ENCODE measurements around the gene LNP1. TPM values are rescaled to one million over a fixed set of nuclear protein-coding genes. Genes with fewer than 3 reads are reported as not detected.

The LNP1 gene
- total and polyA plus RNA-seq, 2 of the 13 experiments (the other 11 are each of a cell fraction or from before 2014, with no cell fraction given): 3.6 to 7.0 TPM

- TF ChIP-seq HHEX (CRISPR knock-in tag; IDR thresholded peaks at IDR 0.05) (no peak), ZNF431 (CRISPR knock-in tag; IDR thresholded peaks at IDR 0.05; ENCODE audit: borderline replicate concordance, low read depth) (0 out of 2 replicates have a peak, but pooled peaks have one; percentile 25), CCAR2 (optimal IDR thresholded peaks at IDR 0.05; ENCODE audit: low read depth, low read length) (no peak), GRHL1 (CRISPR knock-in tag; conservative IDR thresholded peaks at IDR 0.05) (no peak), NKX3-1 (CRISPR knock-in tag; IDR thresholded peaks at IDR 0.05) (peak; percentile 48; the same call in 1 of the 2 replicates), NR3C1 (CRISPR knock-in tag; IDR thresholded peaks at IDR 0.05) (no peak), ZC3H13 (CRISPR knock-in tag; IDR thresholded peaks at IDR 0.05) (peak; percentile 74), FOXK1 (CRISPR knock-in tag; IDR thresholded peaks at IDR 0.05; ENCODE audit: borderline replicate concordance, low read depth) (peak; percentile 68), FOSL1 (CRISPR knock-in tag; IDR thresholded peaks at IDR 0.05; ENCODE audit: borderline replicate concordance) (no peak), CEBPG (CRISPR knock-in tag; IDR thresholded peaks at IDR 0.05) (0 out of 2 replicates have a peak, but pooled peaks have one; percentile 7), ATAD3A (CRISPR knock-in tag; IDR thresholded peaks at IDR 0.05) (no peak), CREB3 (CRISPR knock-in tag; IDR thresholded peaks at IDR 0.05) (peak; percentile 56; the same call in 1 of the 2 replicates), TERF1 (CRISPR knock-in tag; IDR thresholded peaks at IDR 0.05) (no peak), THAP11 (CRISPR knock-in tag; IDR thresholded peaks at IDR 0.05) (peak; percentile 92), RARA (CRISPR knock-in tag; IDR thresholded peaks at IDR 0.05) (peak; percentile 36), TOE1 (CRISPR knock-in tag; IDR thresholded peaks at IDR 0.05) (no peak; the same call in 1 of the 2 replicates), ZNF230 (CRISPR knock-in tag; IDR thresholded peaks at IDR 0.05) (0 out of 2 replicates have a peak, but pooled peaks have one; percentile 38), IKZF5 (CRISPR knock-in tag; IDR thresholded peaks at IDR 0.05) (peak; percentile 70)
- TF ChIP-seq, protein P1, sequence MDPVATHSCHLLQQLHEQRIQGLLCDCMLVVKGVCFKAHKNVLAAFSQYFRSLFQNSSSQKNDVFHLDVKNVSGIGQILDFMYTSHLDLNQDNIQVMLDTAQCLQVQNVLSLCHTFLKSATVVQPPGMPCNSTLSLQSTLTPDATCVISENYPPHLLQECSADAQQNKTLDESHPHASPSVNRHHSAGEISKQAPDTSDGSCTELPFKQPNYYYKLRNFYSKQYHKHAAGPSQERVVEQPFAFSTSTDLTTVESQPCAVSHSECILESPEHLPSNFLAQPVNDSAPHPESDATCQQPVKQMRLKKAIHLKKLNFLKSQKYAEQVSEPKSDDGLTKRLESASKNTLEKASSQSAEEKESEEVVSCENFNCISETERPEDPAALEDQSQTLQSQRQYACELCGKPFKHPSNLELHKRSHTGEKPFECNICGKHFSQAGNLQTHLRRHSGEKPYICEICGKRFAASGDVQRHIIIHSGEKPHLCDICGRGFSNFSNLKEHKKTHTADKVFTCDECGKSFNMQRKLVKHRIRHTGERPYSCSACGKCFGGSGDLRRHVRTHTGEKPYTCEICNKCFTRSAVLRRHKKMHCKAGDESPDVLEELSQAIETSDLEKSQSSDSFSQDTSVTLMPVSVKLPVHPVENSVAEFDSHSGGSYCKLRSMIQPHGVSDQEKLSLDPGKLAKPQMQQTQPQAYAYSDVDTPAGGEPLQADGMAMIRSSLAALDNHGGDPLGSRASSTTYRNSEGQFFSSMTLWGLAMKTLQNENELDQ (CRISPR knock-in tag; IDR thresholded peaks at IDR 0.05; ENCODE audit: borderline replicate concordance): no peak
- TF ChIP-seq, protein P2, sequence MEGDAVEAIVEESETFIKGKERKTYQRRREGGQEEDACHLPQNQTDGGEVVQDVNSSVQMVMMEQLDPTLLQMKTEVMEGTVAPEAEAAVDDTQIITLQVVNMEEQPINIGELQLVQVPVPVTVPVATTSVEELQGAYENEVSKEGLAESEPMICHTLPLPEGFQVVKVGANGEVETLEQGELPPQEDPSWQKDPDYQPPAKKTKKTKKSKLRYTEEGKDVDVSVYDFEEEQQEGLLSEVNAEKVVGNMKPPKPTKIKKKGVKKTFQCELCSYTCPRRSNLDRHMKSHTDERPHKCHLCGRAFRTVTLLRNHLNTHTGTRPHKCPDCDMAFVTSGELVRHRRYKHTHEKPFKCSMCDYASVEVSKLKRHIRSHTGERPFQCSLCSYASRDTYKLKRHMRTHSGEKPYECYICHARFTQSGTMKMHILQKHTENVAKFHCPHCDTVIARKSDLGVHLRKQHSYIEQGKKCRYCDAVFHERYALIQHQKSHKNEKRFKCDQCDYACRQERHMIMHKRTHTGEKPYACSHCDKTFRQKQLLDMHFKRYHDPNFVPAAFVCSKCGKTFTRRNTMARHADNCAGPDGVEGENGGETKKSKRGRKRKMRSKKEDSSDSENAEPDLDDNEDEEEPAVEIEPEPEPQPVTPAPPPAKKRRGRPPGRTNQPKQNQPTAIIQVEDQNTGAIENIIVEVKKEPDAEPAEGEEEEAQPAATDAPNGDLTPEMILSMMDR (CRISPR knock-in tag; IDR thresholded peaks at IDR 0.05): no peak
Measured at GRCh38 chr3:100400780-100401673, at the start of gene LNP1, which contains the start of gene TOMM70 (continued).
